GM19467 (cell line): Measurements from ENCODE around the gene GFOD2.

Experiments
- ATAC-seq: cut with Tn5 transposase; IDR thresholded peaks from one replicate; pipeline ENCODE4 v1.9.1; 2021; ENCODE audit warnings: mild to moderate bottlenecking, moderate library complexity; ENCODE audit not compliant: unreplicated experiment

The GFOD2 gene

GRCh38 chr16:67673712-67674580, 45.2 kb downstream of the GFOD2 start:
- no peak for ATAC-seq

DNA sequence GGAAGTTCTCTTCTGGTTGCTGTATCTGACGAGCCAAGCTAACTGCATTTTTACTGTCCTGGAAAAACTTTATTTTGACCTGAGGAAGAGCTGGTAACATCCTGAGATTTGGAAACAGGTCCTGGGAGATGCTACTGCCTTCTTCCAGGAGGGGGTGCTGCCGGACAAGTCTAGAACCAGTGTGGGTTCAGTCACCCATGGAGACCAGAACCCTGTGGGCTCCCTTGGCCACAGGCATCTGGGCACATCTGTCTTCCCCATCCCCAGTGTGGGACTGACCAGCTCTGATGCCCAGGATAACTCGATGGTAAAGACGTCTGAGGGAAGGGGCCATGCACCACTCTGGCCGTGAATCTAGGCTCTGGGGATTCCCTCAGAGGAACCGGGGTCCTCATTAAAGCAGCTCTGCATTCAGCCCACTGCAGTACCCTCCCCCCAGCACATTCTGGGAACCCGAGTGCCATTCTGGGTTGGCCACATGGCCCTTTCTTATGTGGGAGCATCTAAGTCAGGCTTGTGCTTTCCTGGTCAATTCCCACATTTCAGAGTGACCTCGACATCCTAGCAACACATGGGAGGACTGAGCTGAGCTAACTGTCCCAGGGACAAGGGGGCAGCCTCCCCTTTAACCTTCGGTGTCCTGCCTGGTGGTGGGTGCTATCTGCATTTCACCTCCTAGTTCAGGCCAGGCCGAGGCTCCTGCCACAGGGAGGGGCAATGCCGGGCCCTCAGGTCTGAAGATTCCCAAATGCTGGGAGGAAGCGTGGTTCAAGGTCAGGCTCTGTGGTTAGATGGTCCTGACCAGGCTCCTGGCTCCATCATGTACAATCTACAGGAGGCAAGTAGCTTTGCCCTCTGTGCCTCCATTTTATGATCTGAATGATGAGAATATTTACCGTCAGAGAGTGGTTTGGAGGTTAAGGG, 46.1 kb downstream of the GFOD2 start:
- no peak for ATAC-seq

DNA sequence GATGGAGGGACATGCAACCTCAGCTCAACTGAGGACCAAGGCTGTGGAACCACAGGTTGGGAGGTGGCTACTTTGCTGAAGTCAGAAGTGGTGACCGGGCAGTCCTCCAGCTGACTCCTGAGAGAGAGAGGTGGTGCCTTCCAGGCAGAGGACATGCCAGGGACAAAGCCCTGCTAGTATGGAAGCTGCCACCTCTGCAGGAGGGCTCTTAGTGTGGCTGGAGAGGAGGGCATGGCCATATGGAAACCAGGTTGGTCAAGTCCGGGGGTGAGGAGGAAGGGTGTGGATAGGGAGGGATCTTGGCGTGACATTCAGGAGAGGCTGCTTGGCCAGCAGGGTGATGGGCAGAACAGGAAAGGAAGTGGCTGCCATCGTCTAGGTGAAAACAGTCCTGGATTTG, 46.8 kb downstream of the GFOD2 start:
- ATAC-seq, result no peak

- ATAC-seq, result no peak
Measured at GRCh38 chr16:67669499-67670101, 49.5 kb downstream of the GFOD2 start.

DNA sequence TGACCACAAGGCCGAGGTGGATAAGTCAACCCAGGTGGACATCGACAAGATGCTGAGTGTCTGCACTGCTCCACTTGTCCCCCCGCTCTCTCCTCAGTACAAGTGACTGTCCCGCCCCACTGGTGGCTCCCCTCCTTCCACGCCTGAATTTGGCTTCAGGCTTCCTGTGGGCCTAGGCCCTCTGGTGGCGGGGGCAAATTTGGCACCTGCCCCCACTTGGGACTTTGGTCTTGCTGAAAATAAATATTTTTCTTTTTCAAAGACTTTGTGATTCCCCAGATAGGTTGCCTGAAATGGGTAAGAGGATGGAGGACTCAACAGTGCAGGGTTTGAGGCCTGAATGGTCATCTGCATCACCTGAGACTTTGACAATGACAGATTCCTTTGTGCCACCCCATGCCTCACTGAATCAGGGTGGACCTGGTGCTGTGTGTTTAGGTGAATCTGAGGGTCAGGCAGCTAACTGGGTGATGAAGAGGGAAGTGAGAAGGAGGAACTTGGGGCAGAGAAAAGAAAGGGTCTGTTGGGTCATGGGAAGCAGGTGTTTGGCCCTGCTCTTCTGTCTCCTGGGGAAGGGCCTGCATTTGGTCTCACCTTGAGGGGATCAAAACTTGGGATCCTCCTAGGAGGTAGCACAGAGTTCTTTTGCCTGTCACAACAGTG, 50.5 kb downstream of the GFOD2 start:
- ATAC-seq, result no peak

GRCh38 chr16:67667817-67668494, 51.2 kb downstream of the GFOD2 start:
- peak; percentile 77 for ATAC-seq

DNA sequence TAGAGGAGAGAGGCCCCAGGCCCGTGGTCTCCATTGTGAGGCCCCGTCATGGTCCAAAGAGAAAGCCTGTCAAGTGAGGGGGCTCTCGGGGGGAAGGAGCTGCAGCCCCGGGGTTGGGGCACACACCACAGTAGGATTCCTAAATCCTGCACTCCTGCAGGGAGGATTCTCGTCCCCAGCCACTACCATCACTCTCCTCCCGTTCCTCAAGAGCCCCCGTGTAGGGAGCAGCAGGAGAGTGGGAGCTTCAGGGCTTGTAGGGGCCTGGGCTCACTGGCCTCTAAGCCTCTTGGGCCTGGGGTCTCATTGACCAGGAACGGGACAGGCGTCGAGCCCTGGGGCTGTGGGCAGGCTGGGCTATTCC, 51.7 kb downstream of the GFOD2 start:
- no peak for ATAC-seq

- ATAC-seq, result peak; percentile 44
Measured at GRCh38 chr16:67666559-67667452, 52.3 kb downstream of the GFOD2 start, which contains the start of the genes C16orf86 and ENKD1. Gene C16orf86, plus strand, starts transcription at chr16:67666814. Its CDS starts 157 bp downstream, at chr16:67666971. Gene ENKD1, minus strand, starts transcription at chr16:67666750. Its CDS starts 308 bp downstream, at chr16:67666442.

DNA sequence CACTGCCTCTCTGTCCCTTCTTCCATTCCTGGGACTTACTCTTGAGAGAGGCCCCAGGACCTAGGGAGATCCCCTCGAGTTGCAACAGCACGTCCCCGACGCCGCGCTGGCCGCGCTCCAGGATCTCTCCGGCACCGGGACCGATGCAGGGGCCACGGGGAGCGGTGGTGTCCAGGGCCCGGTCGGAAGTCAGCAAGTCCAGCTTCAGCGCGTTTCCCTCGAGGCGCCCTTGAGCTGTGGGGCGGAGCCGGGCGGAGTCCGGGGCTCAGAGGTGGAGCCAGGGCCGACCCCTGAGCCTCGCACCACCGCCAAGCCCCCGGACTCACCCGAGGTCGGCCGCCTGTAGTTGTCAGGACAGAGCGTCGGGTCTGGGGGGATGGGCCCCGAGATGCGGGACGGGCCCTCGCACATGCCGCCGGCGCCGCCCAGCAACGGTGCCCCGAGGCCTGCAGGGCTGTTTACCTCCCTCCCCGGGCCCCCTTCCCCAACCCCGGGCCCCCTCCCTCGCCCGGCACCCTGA, 53.0 kb downstream of the GFOD2 start:
- no peak for ATAC-seq

GRCh38 chr16:67665598-67665997, 53.5 kb downstream of the GFOD2 start:
- ATAC-seq, result no peak

GRCh38 chr16:67664871-67665270, 54.2 kb downstream of the GFOD2 start:
- no peak for ATAC-seq

DNA sequence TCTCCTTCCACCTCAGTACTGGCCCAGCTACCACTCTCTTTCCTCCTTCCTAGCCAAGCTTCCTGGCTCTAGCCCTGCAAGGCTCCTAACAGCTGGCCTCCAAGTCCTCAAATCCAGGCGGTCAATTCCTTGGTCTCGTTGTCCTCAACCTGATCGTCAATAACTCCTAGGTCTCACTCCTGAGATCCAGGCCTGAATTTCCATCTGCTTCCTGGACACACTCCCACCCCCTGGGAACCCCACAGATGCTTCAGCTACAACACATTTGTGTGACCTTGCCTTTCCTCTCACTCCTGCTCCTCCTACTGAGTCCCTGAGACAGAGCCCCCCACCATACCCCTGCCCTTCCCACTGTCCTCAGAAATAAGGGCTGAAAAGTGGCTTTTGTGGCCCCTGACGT, 54.9 kb downstream of the GFOD2 start:
- no peak for ATAC-seq

DNA sequence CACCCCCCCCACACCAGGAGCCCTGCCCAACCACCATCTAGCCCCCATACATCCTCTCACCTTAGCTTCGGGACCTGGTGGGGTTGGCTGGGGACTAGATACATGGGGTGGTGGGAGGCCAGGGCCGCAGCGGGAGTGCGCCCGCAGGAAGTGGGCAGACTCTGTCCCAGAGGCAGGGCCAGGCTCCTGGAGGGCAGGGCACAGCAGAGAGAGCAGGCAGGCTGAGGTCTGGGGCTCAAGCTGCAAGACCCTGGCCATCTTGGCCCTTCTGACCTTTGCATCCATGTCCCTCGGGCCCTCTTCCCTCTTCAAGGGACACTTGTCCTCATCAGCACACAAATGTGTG, 55.3 kb downstream of the GFOD2 start:
- ATAC-seq, result no peak

DNA sequence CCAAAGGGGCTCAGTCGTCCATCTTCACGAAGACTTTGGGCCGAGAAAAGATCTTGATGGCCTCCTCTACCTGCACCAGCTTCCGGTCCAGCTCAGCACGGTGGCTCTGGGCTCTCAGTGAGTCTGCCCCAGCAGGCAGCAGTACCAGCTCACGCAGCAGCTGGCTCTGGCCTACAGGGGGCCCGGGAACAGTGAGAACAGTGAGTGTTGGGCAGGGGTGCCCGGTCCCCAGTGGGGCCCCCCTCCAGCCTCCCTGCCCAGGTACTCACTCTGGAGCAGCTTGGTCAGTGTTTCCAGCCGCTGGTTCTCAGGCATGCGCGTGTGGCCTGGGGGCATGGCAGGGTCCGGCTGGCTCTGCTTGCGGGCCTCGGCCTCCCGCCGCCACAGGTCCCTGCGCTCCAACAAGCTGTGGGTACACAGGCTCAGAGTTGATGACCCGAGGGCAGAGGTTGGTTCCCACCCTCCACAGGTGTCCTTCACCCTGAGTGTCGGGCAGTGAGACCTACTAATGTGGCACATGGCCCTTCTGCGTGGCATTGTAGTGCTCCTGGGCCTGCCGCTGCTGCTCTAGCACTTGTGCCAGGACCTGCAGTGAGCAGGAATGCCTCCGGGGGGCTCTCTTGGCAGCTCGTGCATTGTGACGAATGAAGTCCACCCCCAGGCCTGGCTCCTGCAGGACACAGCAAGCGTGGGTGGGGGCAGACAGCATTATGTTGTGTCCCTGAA, 55.8 kb downstream of the GFOD2 start:
- ATAC-seq, result no peak

DNA sequence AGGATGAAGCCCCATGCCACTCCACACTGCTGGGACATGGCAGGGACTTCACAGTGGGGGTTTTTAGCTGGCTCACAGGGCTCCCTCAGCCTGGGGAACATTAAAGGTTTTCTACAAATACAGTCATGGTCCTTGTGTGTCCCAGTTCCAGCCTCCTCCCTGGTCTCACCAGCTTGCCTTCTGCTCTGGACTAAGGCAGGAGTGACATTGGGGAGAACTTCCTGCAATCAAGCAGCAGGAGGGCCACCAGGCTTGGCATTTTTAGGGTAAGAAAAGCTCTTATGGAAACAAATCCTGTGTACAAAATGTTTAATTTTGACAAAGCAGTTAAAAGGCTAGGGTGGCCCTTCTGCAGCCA, 56.5 kb downstream of the GFOD2 start:
- ATAC-seq, result no peak

GRCh38 chr16:67661886-67662652, 57.0 kb downstream of the GFOD2 start:
- no peak for ATAC-seq

DNA sequence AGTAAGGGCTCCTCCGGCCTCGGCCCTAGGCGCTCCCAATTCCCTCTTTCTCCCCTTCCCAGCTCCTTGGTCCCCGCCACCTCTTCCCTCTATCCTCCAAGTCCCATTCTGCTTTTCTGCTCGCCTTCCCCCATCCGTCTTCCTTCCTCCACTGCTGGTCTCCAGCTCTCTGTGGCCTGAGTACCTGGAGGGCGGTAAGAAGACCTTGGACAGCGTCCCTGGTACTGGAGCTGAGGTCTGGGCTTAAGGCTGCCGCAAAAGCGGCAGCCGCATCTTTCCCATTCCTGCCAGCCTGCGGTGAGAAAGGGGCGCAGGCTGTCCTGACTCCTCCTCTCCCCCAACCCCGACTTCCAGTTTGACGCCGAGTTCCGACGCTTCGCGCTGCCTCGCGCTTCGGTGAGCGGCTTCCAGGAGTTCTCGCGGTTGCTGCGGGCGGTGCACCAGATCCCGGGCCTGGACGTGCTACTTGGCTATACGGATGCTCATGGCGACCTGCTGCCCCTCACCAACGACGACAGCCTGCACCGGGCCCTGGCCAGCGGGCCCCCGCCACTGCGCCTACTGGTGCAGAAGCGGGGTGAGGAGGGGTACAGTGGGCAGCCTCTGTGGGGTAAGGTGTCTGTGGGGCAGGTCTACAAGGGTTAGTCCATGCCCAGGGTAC, 57.9 kb downstream of the GFOD2 start:
- ATAC-seq, result no peak
